GM21515 (cell line): ENCODE measurements around the gene AFAP1.
"Not testable (repeated sequence)": the region's sequence is repeated elsewhere in the genome, so short reads cannot be mapped to it uniquely, and the experiment has no call there.

ENCODE experiments used
- ATAC-seq: cut with Tn5 transposase; IDR thresholded peaks from one replicate; pipeline ENCODE4 v1.9.1; 2021; ENCODE audit not compliant: unreplicated experiment

Gene AFAP1

GRCh38 chr4:7947927-7948326 is 8.3 kb upstream of the AFAP1 start:
- ATAC-seq, result no peak

GRCh38 chr4:7945709-7946380 is 6.2 kb upstream of the AFAP1 start:
- ATAC-seq, result no peak

GRCh38 chr4:7944599-7945220 is 5.0 kb upstream of the AFAP1 start:
- ATAC-seq, result no peak

DNA sequence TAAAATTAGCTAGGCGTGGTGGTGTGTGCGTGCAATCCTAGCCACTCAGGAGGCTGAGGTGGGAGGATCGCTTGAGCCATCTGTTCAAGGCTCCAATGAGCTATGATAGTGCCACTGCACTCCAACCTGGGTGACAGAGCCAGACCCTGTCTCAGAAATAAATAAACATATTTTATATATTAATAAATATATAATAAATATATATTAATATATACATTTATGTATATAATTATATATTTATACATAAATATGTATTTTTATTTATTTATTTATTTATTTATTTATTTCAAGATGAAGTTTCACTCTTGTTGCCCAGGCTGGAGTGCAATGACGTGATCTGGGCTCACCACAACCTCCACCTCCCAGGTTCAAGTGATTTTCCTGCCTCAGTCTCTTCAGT is 4.0 kb upstream of the AFAP1 start:
- ATAC-seq, result not testable (repeated sequence)

DNA sequence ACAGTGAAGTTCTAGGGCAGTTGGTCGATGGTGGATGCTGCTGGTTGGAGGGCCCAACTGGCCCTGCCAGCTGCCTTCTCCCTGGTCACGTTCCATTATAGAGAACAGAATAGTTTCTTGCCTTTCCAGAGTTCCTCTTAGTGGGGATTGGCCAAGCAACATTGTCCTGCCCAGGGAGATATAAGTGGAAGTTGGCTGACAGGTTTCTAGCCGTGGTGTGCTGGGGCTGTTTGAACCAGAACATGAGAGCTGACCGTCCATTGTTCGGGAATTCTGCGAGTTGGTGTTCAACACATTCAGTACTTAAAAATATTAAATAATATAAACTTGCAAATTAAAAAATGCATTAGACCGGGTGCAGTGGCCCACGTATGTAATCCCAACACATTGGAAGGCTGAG is 3.5 kb upstream of the AFAP1 start:
- ATAC-seq, result no peak

GRCh38 chr4:7941965-7942496 is 2.4 kb upstream of the AFAP1 start:
- ATAC-seq, result no peak

- no peak for ATAC-seq
Observed at GRCh38 chr4:7941111-7941964, 1.7 kb upstream of the AFAP1 start.

DNA sequence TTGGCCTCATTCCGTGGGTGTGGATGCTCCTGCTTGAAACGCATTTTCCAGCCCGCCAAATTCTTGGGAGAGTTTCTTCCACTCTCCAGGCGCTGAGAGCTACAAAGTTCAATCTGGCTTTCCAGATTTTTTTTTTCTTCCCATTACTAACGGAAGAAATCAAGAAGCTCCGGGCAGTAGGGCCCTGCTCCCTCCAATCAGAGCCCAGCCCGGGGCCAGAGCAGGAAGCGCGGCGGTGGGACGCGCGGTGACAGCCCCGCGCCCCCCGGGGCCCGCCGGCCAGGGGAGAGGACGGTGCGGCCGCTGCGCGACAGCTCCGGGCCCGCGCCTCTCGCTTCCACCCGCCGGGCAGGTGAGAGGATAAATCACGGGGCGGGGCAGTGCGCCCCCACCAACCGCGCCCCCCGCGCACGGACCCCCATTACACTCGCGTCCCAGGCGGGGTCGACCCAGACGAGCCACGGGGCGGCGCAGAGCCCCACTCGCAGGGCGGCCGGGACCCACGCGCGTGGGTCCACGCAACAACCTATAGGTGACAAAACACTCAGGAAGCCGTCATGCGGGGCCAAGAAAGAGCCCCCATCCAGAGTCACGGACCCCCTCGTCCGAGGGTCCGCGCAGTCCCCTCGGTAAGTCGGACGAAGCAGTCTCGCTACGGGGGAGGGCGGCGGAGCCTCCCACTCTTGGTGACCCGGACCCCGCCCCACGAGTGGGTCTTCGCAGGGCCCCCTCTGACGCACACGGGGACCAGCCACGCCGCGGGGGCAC is 868 bp downstream of the AFAP1 start:
- ATAC-seq, result no peak

DNA sequence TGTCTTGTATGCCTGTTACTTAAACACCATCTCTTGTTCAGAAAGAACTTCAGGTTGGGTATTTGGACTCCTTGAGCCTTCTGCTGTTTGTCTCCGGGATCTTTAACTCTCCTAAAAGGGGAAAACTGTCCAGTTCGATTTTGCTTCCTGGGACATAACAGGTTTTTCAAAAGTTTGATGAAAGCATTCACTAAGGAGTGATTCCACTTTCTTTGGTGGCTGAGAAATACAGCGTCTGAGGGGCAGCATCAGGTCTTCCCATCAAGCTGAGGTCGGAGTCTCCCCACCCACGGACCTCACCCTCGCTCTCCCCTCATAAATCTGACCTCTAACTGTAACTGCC is 1.4 kb downstream of the AFAP1 start:
- ATAC-seq, result no peak

- no peak for ATAC-seq
Observed at GRCh38 chr4:7937006-7937405, 2.7 kb downstream of the AFAP1 start.

GRCh38 chr4:7933651-7934510 is 5.8 kb downstream of the AFAP1 start:
- no peak for ATAC-seq

DNA sequence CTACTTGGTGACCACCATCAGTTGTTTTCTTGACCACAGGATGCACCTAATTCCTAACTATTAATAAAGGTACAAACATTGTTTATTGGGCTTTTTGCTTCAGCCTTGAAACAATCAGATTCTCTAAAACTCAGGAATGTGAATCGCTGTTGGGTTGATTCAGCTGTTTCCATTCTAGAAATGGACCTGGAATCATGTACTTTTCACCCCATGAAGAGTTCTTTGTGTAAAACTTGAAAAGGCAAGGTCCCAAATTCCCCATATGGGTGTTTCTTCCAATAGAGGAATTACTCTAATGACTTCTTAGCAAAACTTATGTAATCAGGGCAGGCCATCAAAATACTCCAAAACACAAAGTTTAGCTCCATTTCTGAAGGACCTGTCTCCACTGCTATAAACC is 7.4 kb downstream of the AFAP1 start:
- no peak for ATAC-seq

DNA sequence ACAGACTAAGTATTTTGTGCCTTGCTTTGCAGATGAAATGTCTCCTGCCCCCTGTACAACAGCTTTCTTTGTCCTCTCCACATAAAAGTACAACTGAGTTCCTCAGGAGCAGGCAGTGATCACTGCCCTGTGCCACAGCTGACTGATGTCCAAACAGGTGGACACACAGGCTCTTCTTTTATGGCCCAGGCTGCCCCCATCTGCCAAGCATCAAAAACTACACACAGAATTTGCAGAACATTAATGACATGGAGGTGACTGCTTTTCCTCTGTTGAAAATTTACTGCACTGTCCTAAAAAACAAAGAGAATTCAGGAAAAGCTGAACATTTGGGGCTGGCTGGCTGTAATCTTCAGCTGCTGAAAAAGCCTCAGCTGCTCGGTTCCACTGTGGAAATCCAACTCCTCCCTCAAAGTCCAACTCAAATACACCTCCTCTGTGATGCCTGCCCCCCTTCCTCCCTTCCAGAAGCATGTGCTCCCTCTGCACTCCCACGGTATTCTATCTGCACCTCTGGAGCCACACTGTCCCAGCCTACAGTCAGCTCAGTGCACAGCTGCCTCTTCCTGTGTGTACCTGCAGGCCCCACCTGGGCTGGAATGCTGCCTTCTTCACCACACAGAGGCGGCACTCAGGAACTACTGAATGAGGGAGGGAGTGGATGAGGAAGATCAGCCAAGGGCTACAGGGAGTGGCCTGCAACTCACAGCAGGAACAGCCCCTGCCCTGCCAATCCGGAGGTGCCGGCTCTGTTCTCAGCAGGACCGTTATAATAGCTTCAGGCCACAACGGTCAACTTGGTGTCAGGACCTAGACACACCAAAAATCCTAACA is 10.3 kb downstream of the AFAP1 start:
- ATAC-seq, result no peak

GRCh38 chr4:7928711-7929110 is 10.9 kb downstream of the AFAP1 start:
- ATAC-seq, result no peak

- ATAC-seq, result no peak
Observed at GRCh38 chr4:7926822-7927221, 12.8 kb downstream of the AFAP1 start.

DNA sequence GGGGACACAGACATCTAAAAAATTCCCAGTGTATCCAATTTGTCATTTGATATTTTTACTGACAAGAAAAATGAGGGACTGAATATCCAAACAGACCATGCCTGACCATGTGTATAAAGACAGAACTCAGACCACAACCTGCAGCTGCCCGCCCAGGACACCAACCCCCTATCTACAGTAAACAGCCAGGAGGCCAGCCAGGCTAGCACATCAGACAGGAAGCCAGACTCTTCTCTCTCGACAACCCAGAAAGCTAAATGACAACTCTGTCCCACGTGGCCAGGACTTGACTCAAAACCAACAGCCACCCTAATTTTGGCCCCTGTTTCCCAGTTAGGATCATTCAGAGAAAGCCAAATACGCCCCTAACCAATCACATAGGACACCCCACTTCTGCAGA is 15.1 kb downstream of the AFAP1 start:
- no peak for ATAC-seq

GRCh38 chr4:7924163-7924562 is 15.5 kb downstream of the AFAP1 start:
- ATAC-seq, result no peak

DNA sequence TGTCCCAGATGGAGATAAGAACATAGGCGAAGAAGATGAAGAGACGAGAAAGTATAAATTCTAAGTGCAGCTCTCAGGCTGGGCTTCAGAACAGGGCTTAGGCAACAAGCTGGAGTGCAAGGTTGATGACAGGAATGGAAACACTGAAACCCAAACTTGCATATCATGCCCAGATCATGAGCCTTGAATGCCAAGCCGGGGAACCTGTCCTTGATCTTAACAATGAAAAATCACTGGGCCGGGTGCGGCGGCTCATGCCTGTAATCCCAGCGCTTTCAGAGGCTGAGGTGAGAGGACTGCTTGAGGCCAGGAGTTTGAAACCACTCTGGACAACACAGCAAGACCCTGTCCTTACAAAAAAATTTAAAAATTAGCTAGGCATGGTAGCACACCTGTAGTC is 17.2 kb downstream of the AFAP1 start:
- ATAC-seq, result no peak

- ATAC-seq, result no peak
Observed at GRCh38 chr4:7918981-7919380, 20.7 kb downstream of the AFAP1 start.
